HepG2 (cell line): ENCODE measurements around the gene ENTPD2. TPM values are rescaled to one million over a fixed set of nuclear protein-coding genes. Genes with fewer than 3 reads are reported as not detected.
A peak's percentile ranks its signal among the peaks of the same experiment; 100 is the strongest.

ENCODE experiments used
- ATAC-seq: fragments of 200-7000 bp; cut with Tn5 transposase; 3 replicates; pipeline ENCODE4 v1.9.1; 2020; ENCODE audit warnings: mild to moderate bottlenecking, moderate library complexity
- BruUV-seq: library from RNA; stranded (reverse); fragments of 400-500 nt; replicated peaks from 2 replicates; lab custom pipeline; 2021; lab: Mats Ljungman, UMichigan
- CTCF ChIA-PET: fragments of 300-600 bp; formaldehyde crosslinking; extraction: SDS; loops from one replicate; lab custom pipeline; 2021; ENCODE audit warnings: low total read pairs, inconsistent platforms, low intra/inter-chr PET ratio; lab: Yijun Ruan, JAX
- POLR2A ChIA-PET: fragments of 350-600 bp; sonication (Branson Sonifier 250); formaldehyde crosslinking; loops from one replicate; lab custom pipeline; 2020; ENCODE audit warnings: antibody characterized with exemption, inconsistent platforms; lab: Yijun Ruan, JAX
- DNase-seq: peaks from one replicate; pipeline ENCODE4 v3.0.0-alpha.2; 2015; ENCODE audit warnings: low spot score
- FAIRE-seq: peaks from 3 replicates; lab custom pipeline; 2011; peaks lifted over from hg19 to GRCh38; lab: Jason Lieb, UNC
- H2AFZ ChIP-seq: one replicate; pipeline ENCODE4 v1.6.1; 2011; ENCODE audit warnings: low read length, inconsistent platforms
- H3K27ac ChIP-seq: fragments of 300-600 bp; 3 replicates; pipeline ENCODE4 v1.8.0; 2011; ENCODE audit warnings: mixed run types, mild to moderate bottlenecking, mixed read lengths, low read length, inconsistent platforms; ENCODE audit not compliant: insufficient read depth; ENCODE audit errors: extremely low read length
- H3K27me3 ChIP-seq, 2 experiments: fragments of 200-600 bp in 1 of 2; 2 replicates in 1 of 2; 3 replicates in 1 of 2; pipeline versions ENCODE4 v1.6.0 to v1.8.0; 2011; ENCODE audit warnings: low read length in 2 of 2, mild to moderate bottlenecking in 2 of 2, moderate library complexity in 2 of 2, inconsistent platforms in 1 of 2; ENCODE audit not compliant: insufficient read depth in 2 of 2, control insufficient read depth in 1 of 2
- H3K36me3 ChIP-seq, 2 experiments: fragments of 200-600 bp in 1 of 2; replicated peaks in 1 of 2; 2 replicates in 1 of 2; 3 replicates in 1 of 2; pipeline versions ENCODE4 v1.5.1 to v1.8.0; 2011; ENCODE audit warnings: low read length in 2 of 2, inconsistent platforms in 1 of 2; ENCODE audit not compliant: insufficient read depth in 2 of 2, control insufficient read depth in 1 of 2
- H3K4me1 ChIP-seq: 2 replicates; pipeline ENCODE4 v1.5.1; 2012; ENCODE audit warnings: low read length, inconsistent platforms; ENCODE audit not compliant: insufficient read depth
- H3K4me2 ChIP-seq: 2 replicates; pipeline ENCODE4 v1.6.0; 2011; ENCODE audit warnings: low read depth, low read length, inconsistent platforms
- H3K4me3 ChIP-seq, 3 experiments: fragments of 200-600 bp in 1 of 3; sonication (generic), shearing (Covaris generic) in 1 of 3; replicated peaks in 1 of 3; 2 replicates each; pipeline ENCODE4 v1.5.1; 2011 to 2016; ENCODE audit warnings: low read length in 3 of 3, inconsistent platforms in 2 of 3, low read depth in 2 of 3, mild to moderate bottlenecking in 2 of 3, control low read depth in 1 of 3, mixed read lengths in 1 of 3; ENCODE audit not compliant: insufficient read depth in 1 of 3
- H3K79me2 ChIP-seq: one replicate; pipeline ENCODE4 v1.6.1; 2011; ENCODE audit warnings: low read length, inconsistent platforms; ENCODE audit not compliant: insufficient read depth
- H3K9ac ChIP-seq: 2 replicates; pipeline ENCODE4 v1.6.0; 2011; ENCODE audit warnings: mild to moderate bottlenecking, low read depth, low read length, inconsistent platforms; ENCODE audit not compliant: insufficient read depth
- H3K9me3 ChIP-seq: 2 replicates; pipeline ENCODE4 v1.5.1; 2012; ENCODE audit warnings: mild to moderate bottlenecking, low read length
- H4K20me1 ChIP-seq: 2 replicates; pipeline ENCODE4 v1.6.0; 2011; ENCODE audit warnings: inconsistent platforms, mild to moderate bottlenecking, low read length, moderate library complexity; ENCODE audit not compliant: insufficient read depth
- ASH2L ChIP-seq: fragments of 300-600, 200-600 bp; sonication (generic); IDR thresholded peaks from 2 replicates; pipeline ENCODE4 v1.7.0; 2017; ENCODE audit warnings: low read depth, mild to moderate bottlenecking, moderate library complexity, mixed read lengths, low read length; ENCODE audit not compliant: insufficient read length
- KAT2B ChIP-seq: fragments of 150-350 bp; IDR thresholded peaks from 2 replicates; pipeline ENCODE4 v1.6.1; 2014; ENCODE audit warnings: low read depth, low read length, borderline replicate concordance
- KDM5B ChIP-seq: sonication (generic); formaldehyde crosslinking; IDR thresholded peaks from 2 replicates; pipeline ENCODE4 v1.4.0; 2020; ENCODE audit warnings: missing genetic modification reagents, mild to moderate bottlenecking, borderline replicate concordance
- MIXL1 ChIP-seq: IDR thresholded peaks from 2 replicates; pipeline ENCODE4 v1.6.1; 2016
- RAD51 ChIP-seq: fragments of 450-650 bp; IDR thresholded peaks from 2 replicates; pipeline ENCODE4 v1.6.1; 2016; ENCODE audit warnings: borderline replicate concordance
- ZNF292 ChIP-seq: sonication (generic); formaldehyde crosslinking; IDR thresholded peaks from 2 replicates; pipeline ENCODE4 v1.8.1; 2022; ENCODE audit warnings: mild to moderate bottlenecking, low read depth, missing genetic modification reagents, borderline replicate concordance
- ZNF672 ChIP-seq: sonication (generic); formaldehyde crosslinking; IDR thresholded peaks from 2 replicates; pipeline ENCODE4 v1.8.1; 2022; ENCODE audit warnings: missing genetic modification reagents
- ZNF839 ChIP-seq: sonication (generic); formaldehyde crosslinking; IDR thresholded peaks from 2 replicates; pipeline ENCODE4 v1.4.0; 2020; ENCODE audit warnings: missing genetic modification reagents, mild to moderate bottlenecking, borderline replicate concordance
- ZNF879 ChIP-seq: sonication (generic); formaldehyde crosslinking; IDR thresholded peaks from 2 replicates; pipeline ENCODE4 v1.8.1; 2023; ENCODE audit warnings: missing genetic modification reagents
- ZNF883 ChIP-seq: sonication (generic); formaldehyde crosslinking; IDR thresholded peaks from 2 replicates; pipeline ENCODE4 v1.5.1; 2020; ENCODE audit warnings: mild to moderate bottlenecking, missing genetic modification reagents; ENCODE audit errors: not compliant biosample characterization
- WGBS: methylation state at CpG from one replicate; pipeline ENCODE4 v1.1.6; 2017; ENCODE audit warnings: low lambda C conversion rate; 5-methylcytosine and 5-hydroxymethylcytosine counted together
- in situ Hi-C: cut with HindIII; loops from 2 replicates; pipeline ENCODE4 v1.10.0; 2017; ENCODE audit warnings: low pct_unique_long_range_greater_than_20kb; ENCODE audit not compliant: extremely low pct_ligation_motif_present
- intact Hi-C: fragments of 100-400 bp; cut with micrococcal nuclease; formaldehyde crosslinking; loops from one replicate; pipeline ENCODE4 v1.10.0; 2022; ENCODE audit not compliant: unreplicated experiment
- polyA plus RNA-seq, 8 experiments: library from polyadenylated mRNA; depleted of rRNA in 3 of 8; stranded (reverse) in 7 of 8; unstranded in 1 of 8; fragments of >200 nt; fragmentation: Illumina TruSeq in 4 of 8; extraction: Trizol in 4 of 8; gene quantifications; 2 replicates each; pipeline versions ENCODE4 v1.2.1 to v1.2.3, GENCODE V29; 2011 to 2016; ENCODE audit warnings: low read depth in 4 of 8, missing spikeins in 1 of 8, mixed read lengths in 1 of 8; ENCODE audit not compliant: insufficient read depth in 1 of 8
- total RNA-seq, 5 experiments: library from RNA; depleted of rRNA; stranded (reverse); fragments of >200 nt; fragmentation: Illumina TruSeq; extraction: Trizol; gene quantifications; 2 replicates each; pipeline ENCODE4 v1.2.3, GENCODE V29; 2016; ENCODE audit warnings: low read depth in 1 of 5
- TF ChIP-seq, protein P1 (sequence below): sonication (generic); formaldehyde crosslinking; IDR thresholded peaks from 2 replicates; pipeline ENCODE4 v1.5.0; 2020; ENCODE audit warnings: mild to moderate bottlenecking, missing genetic modification reagents, moderate library complexity
- TF ChIP-seq, protein P2 (sequence below): sonication (generic); formaldehyde crosslinking; conservative IDR thresholded peaks from 2 replicates; pipeline ENCODE4 v1.4.0; 2020; ENCODE audit warnings: mild to moderate bottlenecking, missing genetic modification reagents, moderate library complexity

The ENTPD2 gene
- total and polyA plus RNA-seq, 2 of the 13 experiments (the other 11 are each of a cell fraction or from before 2014, with no cell fraction given): 0.95 to 3.2 TPM

DNA sequence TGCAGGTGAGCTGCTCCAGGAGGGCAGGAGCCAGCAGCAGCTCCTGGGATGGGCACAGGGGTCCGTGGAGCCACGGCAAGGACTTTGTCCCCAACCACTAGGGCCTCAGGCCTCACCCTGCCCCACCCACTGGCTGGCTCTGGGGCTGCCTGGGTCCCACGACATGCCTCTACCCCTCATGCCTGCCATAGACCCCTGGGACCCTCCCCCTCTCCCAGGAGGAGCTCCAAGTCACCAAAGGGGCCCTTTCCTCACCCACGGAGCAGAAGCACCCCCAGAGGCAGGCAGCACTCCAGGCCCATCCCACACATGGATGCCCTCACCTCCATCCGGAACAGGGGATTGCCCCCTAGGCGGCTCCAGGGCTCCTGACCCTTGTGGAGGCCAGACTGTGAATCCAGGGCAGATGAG, 32.3 kb downstream of the ENTPD2 start:
- POLR2A ChIA-PET: interaction anchor here (0.6 to 1.7 kb wide), 7 partner anchors 20 to 222 kb away, joined by 3 to 6 read pairs (median 5); partner anchors contain the start of genes CLIC3 and PAXX
- 55% methylated on average over 2 of the region's 6 CpGs for WGBS
- ATAC-seq: peak; percentile 54

More for the DNA sequence above, 32.3 kb downstream of the ENTPD2 start:
- H4K20me1 ChIP-seq: no peaks in the 10 kb centered on the region
- H3K4me1 ChIP-seq: peaks cover 50% of the 10 kb centered on the region
- no peaks in the 10 kb centered on the region for H3K36me3 ChIP-seq
- DNase-seq: peak; percentile 51
- H3K4me3 ChIP-seq: no peak overlapping the region
- no TSS peak for BruUV-seq
- in situ Hi-C loops (no loop called here), intact Hi-C loops (no loop called here)
- H3K9me3 ChIP-seq: no peaks in the 10 kb centered on the region
- H3K79me2 ChIP-seq: no peaks in the 10 kb centered on the region
- 0 out of 2 replicates have a peak overlapping the region, but pooled peaks have one; percentile 29 for H3K4me2 ChIP-seq
- CTCF ChIA-PET: no interaction called here
- TF ChIP-seq ZNF839 (CRISPR knock-in tag) (0 out of 2 replicates have a peak, but pooled peaks have one; percentile 31), MIXL1 (CRISPR knock-in tag) (no peak), ASH2L (no peak), ZNF292 (CRISPR knock-in tag) (no peak), ZNF879 (no peak), KDM5B (CRISPR knock-in tag) (0 out of 2 replicates have a peak, but pooled peaks have one; percentile 28), ZNF883 (CRISPR knock-in tag) (peak; percentile 49), KAT2B (no peak), ZNF672 (0 out of 2 replicates have a peak, but pooled peaks have one; percentile 46), RAD51 (no peak)
- TF ChIP-seq, protein P1, sequence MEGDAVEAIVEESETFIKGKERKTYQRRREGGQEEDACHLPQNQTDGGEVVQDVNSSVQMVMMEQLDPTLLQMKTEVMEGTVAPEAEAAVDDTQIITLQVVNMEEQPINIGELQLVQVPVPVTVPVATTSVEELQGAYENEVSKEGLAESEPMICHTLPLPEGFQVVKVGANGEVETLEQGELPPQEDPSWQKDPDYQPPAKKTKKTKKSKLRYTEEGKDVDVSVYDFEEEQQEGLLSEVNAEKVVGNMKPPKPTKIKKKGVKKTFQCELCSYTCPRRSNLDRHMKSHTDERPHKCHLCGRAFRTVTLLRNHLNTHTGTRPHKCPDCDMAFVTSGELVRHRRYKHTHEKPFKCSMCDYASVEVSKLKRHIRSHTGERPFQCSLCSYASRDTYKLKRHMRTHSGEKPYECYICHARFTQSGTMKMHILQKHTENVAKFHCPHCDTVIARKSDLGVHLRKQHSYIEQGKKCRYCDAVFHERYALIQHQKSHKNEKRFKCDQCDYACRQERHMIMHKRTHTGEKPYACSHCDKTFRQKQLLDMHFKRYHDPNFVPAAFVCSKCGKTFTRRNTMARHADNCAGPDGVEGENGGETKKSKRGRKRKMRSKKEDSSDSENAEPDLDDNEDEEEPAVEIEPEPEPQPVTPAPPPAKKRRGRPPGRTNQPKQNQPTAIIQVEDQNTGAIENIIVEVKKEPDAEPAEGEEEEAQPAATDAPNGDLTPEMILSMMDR (CRISPR knock-in tag): 0 out of 2 replicates have a peak, but pooled peaks have one; percentile 17
- TF ChIP-seq, protein P2, sequence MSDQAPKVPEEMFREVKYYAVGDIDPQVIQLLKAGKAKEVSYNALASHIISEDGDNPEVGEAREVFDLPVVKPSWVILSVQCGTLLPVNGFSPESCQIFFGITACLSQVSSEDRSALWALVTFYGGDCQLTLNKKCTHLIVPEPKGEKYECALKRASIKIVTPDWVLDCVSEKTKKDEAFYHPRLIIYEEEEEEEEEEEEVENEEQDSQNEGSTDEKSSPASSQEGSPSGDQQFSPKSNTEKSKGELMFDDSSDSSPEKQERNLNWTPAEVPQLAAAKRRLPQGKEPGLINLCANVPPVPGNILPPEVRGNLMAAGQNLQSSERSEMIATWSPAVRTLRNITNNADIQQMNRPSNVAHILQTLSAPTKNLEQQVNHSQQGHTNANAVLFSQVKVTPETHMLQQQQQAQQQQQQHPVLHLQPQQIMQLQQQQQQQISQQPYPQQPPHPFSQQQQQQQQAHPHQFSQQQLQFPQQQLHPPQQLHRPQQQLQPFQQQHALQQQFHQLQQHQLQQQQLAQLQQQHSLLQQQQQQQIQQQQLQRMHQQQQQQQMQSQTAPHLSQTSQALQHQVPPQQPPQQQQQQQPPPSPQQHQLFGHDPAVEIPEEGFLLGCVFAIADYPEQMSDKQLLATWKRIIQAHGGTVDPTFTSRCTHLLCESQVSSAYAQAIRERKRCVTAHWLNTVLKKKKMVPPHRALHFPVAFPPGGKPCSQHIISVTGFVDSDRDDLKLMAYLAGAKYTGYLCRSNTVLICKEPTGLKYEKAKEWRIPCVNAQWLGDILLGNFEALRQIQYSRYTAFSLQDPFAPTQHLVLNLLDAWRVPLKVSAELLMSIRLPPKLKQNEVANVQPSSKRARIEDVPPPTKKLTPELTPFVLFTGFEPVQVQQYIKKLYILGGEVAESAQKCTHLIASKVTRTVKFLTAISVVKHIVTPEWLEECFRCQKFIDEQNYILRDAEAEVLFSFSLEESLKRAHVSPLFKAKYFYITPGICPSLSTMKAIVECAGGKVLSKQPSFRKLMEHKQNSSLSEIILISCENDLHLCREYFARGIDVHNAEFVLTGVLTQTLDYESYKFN (CRISPR knock-in tag): 0 out of 2 replicates have a peak, but pooled peaks have one; percentile 6
- no peak overlapping the region for H2AFZ ChIP-seq
- no peak for FAIRE-seq
- H3K27me3 ChIP-seq: no peaks in the 10 kb centered on the region
- peak overlapping the region; percentile 33 for H3K27ac ChIP-seq
- H3K9ac ChIP-seq: no peak overlapping the region
